Right lobe of liver (tissue), 6 donors: Measurements from ENCODE around the gene SDHA. TPM values are rescaled to one million over a fixed set of nuclear protein-coding genes. Genes with fewer than 3 reads are reported as not detected.
"Not testable (repeated sequence)": the region's sequence is repeated elsewhere in the genome, so short reads cannot be mapped to it uniquely, and the experiment has no call there.

Experiments
- ATAC-seq, 4 donors: fragments of 200-7000 bp; cut with Tn5 transposase; one replicate each; pipeline ENCODE4 v1.9.1; 2020; ENCODE audit warnings: mild to moderate bottlenecking in 4 of 4, moderate library complexity in 4 of 4
- DNase-seq, 3 donors: peaks; one replicate each; pipeline ENCODE4 v3.0.0-alpha.2; 2020
- H3K27ac ChIP-seq, 3 donors: fragments of 200-600 bp; one replicate each; pipeline ENCODE4 v1.8.0; 2022
- H3K27me3 ChIP-seq, 2 donors: fragments of 200-600 bp; one replicate each; pipeline ENCODE4 v1.8.0; 2022
- H3K36me3 ChIP-seq, 4 donors: fragments of 200-600 bp; sonication (generic) in 1 of 4; one replicate each; pipeline versions ENCODE4 v1.5.1 to v1.8.0; 2017 to 2022; ENCODE audit warnings: control low read depth in 1 of 4
- H3K4me1 ChIP-seq, 4 donors: fragments of 200-600 bp; sonication (generic) in 1 of 4; one replicate each; pipeline versions ENCODE4 v1.5.1 to v1.8.0; 2017 to 2022; ENCODE audit warnings: control low read depth in 1 of 4
- H3K4me3 ChIP-seq, 3 donors: fragments of 200-600 bp; one replicate each; pipeline ENCODE4 v1.8.0; 2022
- H3K9me3 ChIP-seq, 4 donors: fragments of 200-600 bp; sonication (generic) in 1 of 4; one replicate each; pipeline versions ENCODE4 v1.5.1 to v1.8.0; 2017 to 2022; ENCODE audit warnings: control low read depth in 1 of 4
- POLR2A ChIP-seq: fragments of 450-650 bp; IDR thresholded peaks from one replicate; pipeline ENCODE4 v1.6.1; 2017; ENCODE audit warnings: antibody characterized with exemption, mild to moderate bottlenecking
- WGBS: methylation state at CpG from one replicate; pipeline ENCODE4 v1.1.6; 2018; ENCODE audit warnings: low coverage, low lambda C conversion rate; ENCODE audit not compliant: insufficient coverage; ENCODE audit errors: missing lambda C conversion rate; 5-methylcytosine and 5-hydroxymethylcytosine counted together
- intact Hi-C, 2 donors: fragments of 100-400 bp; cut with DNase I; formaldehyde crosslinking; loops; one replicate each; pipeline versions ENCODE4 v1.11.2 to v1.14.1; 2022
- total RNA-seq, 6 experiments: library from RNA; depleted of rRNA in 2 of 6; stranded (reverse); fragments of >200 nt in 2 of 6; fragmentation: NEBNext Ultra II Directional in 3 of 6; extraction: Animal tissue kit (Norgen Biotek cat#: 25700) in 3 of 6; gene quantifications; one replicate each; pipeline versions ENCODE4 v1.1.0 to v1.2.4, GENCODE V29; 2016 to 2023
- TF ChIP-seq, protein P1 (sequence below), 4 donors: fragments of 200-600 bp in 3 of 4; fragments of 450-650 bp in 1 of 4; IDR thresholded peaks; one replicate each; pipeline versions ENCODE4 v1.5.1 to v1.8.0; 2016 to 2022; ENCODE audit warnings: antibody characterized with exemption in 4 of 4, mild to moderate bottlenecking in 2 of 4
- donor health status: DM: no; HTN: yes; CAD: no.
- donor health status: DM: no; HTN: no; CAD: no.
- donor health status: DM: no; HTN: no; CAD: no.
- donor health status: DM: no; HTN: yes; CAD: no.
- donor health status: DM: no; HTN: yes; CAD: no.

Gene SDHA
- total RNA-seq, 6 experiments from 2014 or later = 165 to 223 (median 188) TPM

DNA sequence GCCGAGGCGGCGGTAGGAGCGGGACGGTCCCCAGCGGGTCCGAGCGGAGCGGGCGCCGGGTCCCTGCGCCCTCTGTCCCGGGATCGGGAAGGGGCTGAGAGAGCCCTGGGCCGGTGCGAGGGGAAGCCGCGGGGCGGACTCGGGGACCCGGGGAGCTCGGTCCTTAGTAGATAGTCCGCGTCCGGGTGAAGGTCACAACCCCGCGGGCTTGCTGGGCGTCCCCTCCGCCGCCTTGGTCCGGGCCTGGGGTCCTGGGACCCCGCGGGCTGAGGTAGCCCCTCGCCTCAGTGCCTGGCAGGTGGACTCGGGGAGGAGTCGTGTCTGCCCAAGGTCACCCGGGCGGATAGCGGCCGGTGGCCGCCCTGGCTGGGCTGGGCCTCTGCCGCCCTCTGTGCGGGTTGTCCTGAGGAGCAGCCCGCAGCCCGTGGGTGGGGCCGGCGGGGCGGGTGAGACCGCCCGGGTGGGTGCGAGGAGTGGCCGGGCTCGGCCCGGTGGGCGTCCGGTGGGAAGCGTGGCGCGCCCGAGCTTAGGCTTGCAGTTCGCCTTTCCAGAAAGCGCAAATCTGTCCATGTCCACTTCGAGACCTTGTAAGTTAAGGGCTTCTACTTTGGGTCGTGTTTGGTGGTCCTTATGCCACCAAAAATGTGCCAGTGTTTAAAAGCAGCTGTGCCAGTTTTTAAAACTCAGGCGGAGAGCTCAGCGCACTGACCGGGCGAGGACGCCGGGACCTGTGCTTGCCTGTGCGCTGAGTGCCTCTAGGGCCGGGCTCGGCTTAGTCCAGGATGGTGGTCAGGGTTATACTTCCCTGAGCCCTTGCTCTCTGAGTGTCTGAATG is 554 bp downstream of the SDHA start:
- TF ChIP-seq, protein P1, sequence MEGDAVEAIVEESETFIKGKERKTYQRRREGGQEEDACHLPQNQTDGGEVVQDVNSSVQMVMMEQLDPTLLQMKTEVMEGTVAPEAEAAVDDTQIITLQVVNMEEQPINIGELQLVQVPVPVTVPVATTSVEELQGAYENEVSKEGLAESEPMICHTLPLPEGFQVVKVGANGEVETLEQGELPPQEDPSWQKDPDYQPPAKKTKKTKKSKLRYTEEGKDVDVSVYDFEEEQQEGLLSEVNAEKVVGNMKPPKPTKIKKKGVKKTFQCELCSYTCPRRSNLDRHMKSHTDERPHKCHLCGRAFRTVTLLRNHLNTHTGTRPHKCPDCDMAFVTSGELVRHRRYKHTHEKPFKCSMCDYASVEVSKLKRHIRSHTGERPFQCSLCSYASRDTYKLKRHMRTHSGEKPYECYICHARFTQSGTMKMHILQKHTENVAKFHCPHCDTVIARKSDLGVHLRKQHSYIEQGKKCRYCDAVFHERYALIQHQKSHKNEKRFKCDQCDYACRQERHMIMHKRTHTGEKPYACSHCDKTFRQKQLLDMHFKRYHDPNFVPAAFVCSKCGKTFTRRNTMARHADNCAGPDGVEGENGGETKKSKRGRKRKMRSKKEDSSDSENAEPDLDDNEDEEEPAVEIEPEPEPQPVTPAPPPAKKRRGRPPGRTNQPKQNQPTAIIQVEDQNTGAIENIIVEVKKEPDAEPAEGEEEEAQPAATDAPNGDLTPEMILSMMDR (IDR thresholded peaks at IDR 0.05) = peak in 1 of 4 donors; percentile 4
- TF ChIP-seq POLR2A = peak; percentile 3
- 0% methylated on average over 3 of the region's 73 CpGs for WGBS
- ATAC-seq = peak; percentile 44 to 68 (median 68)

GRCh38 chr5:219460-219863 is 1.3 kb downstream of the SDHA start:
- Histone ChIP-seq H3K36me3 (peaks cover 0 to 10% (median 0%) of the 10 kb centered on the region in 4 donors), H3K27ac (peak overlapping the region; percentile 92 to 94 (median 93)), H3K9me3 (no peaks in the 10 kb centered on the region), H3K4me1 (peaks cover 0 to 32% (median 7%) of the 10 kb centered on the region in 4 donors), H3K4me3 (peak overlapping the region; percentile 91 to 98 (median 97)), H3K27me3 (no peaks in the 10 kb centered on the region)
- peak in 1 of 4 donors; percentile 18 for ATAC-seq
- 2% methylated on average over 9 of the region's 9 CpGs for WGBS
- DNase-seq = no peak
- intact Hi-C loops = no loop called here
- no peak for TF ChIP-seq POLR2A
- TF ChIP-seq, protein P1 (IDR thresholded peaks at IDR 0.05) = no peak

More for the DNA sequence above, 554 bp downstream of the SDHA start:
- peak overlapping the region; percentile 92 to 94 (median 93) for H3K27ac ChIP-seq
- peak overlapping the region; percentile 91 to 98 (median 97) for H3K4me3 ChIP-seq
- intact Hi-C loops = no loop called here
- no peaks in the 10 kb centered on the region for H3K9me3 ChIP-seq
- peaks cover 0 to 32% (median 7%) of the 10 kb centered on the region in 4 donors for H3K4me1 ChIP-seq
- DNase-seq = peak; percentile 60 to 76 (median 66)
- peaks cover 0 to 2% (median 0%) of the 10 kb centered on the region in 4 donors for H3K36me3 ChIP-seq
- no peaks in the 10 kb centered on the region for H3K27me3 ChIP-seq

DNA sequence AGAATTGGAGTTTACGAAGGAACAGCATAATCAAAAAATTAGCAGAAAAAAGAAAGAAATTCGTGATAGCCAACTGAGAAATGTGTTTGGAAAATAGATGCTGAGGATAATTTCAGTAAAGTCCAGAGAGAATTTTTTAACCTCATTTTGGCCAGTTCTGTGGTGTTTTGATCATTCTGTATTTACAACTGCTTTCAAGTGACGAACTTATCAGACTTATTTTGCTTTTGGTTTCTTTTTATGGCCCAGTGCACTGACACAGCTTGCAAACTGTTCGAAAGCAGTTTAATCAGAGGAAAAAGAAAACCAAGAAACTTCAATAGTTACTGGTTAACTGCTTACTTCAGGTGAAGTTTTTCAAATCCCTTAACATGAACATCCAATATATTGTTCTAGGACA is 1.9 kb downstream of the SDHA start:
- peak overlapping the region; percentile 91 to 98 (median 97) for H3K4me3 ChIP-seq
- H3K4me1 ChIP-seq = peaks cover 0 to 32% (median 7%) of the 10 kb centered on the region in 4 donors
- peak overlapping the region; percentile 92 to 94 (median 93) for H3K27ac ChIP-seq
- peaks cover 0 to 15% (median 0%) of the 10 kb centered on the region in 4 donors for H3K36me3 ChIP-seq
- H3K27me3 ChIP-seq = no peaks in the 10 kb centered on the region
- no peaks in the 10 kb centered on the region for H3K9me3 ChIP-seq
- peak in 1 of 4 donors; percentile 26 for ATAC-seq
- TF ChIP-seq, protein P1 (IDR thresholded peaks at IDR 0.05) = no peak
- TF ChIP-seq POLR2A = no peak
- intact Hi-C loops = no loop called here
- no peak for DNase-seq
- WGBS = 2% methylated on average over 4 of the region's 4 CpGs

DNA sequence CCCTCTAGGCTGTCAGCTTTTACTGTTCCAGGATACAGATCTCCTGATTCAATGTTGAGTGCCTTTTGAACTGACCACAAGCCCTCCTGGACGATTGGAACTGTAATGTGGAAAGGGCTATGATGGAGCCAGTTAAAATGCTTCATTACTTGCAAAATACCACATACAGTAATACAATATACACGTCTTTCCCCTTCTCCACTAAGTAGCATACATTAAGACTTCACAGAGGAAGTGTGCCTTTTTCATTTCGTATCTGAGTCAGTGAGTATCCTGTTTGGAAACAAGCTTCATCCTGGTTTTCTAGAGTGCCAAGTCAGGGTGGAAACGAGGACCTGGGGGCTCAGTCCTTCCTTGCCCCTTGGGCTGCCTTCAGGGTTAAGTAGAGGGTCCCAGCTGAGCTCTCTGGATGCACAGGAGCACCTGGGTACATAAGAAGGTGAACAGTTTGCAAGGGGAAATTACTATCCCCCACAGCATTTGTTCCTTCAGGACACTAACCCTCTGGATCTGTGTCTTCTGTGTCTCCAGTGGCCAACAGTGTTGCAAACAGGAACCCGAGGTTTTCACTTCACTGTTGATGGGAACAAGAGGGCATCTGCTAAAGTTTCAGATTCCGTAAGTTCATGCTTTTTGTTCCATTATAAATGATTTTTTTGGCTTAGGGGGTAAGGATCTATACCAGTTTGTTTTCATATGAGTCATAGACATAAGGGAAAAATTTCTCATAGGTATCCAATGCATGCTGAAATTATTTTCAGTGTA is 5.0 kb downstream of the SDHA start:
- DNase-seq, ATAC-seq, H3K9me3 ChIP-seq, intact Hi-C loops, H3K4me3 ChIP-seq, H3K27ac ChIP-seq, H3K27me3 ChIP-seq: not testable (repeated sequence)
- Histone ChIP-seq H3K36me3 (peaks cover 0 to 45% (median 13%) of the 10 kb centered on the region in 4 donors), H3K4me1 (peaks cover 0 to 32% (median 7%) of the 10 kb centered on the region in 4 donors)
- WGBS = 37% methylated on average over 6 of the region's 6 CpGs
